AG09319 (cell line): ENCODE data around the gene SOWAHA.
"Not testable (repeated sequence)": the region's sequence is repeated elsewhere in the genome, so short reads cannot be mapped to it uniquely, and the experiment has no call there.

Source experiments
- DNase-seq: peaks from one replicate; pipeline ENCODE4 v3.0.0-alpha.2; 2010; ENCODE audit warnings: low read depth; ENCODE audit errors: extremely low read depth
- CTCF ChIP-seq: IDR thresholded peaks from 2 replicates; pipeline ENCODE4 v1.5.1; 2011; ENCODE audit warnings: low read depth, mild to moderate bottlenecking, inconsistent platforms, low read length, moderate library complexity

The SOWAHA gene

GRCh38 chr5:132800545-132800944, 12.6 kb upstream of the SOWAHA start:
- no peak for TF ChIP-seq CTCF
- no peak for DNase-seq

- DNase-seq = no peak
Observed at GRCh38 chr5:132802044-132802684, 10.9 kb upstream of the SOWAHA start.

GRCh38 chr5:132802685-132803066, 10.4 kb upstream of the SOWAHA start:
- DNase-seq = not testable (repeated sequence)

More at GRCh38 chr5:132802044-132802684, 10.9 kb upstream of the SOWAHA start:
- TF ChIP-seq CTCF = peak; percentile 9

- not testable (repeated sequence) for DNase-seq
Observed at GRCh38 chr5:132804219-132804618, 8.9 kb upstream of the SOWAHA start.

- not testable (repeated sequence) for DNase-seq
Observed at GRCh38 chr5:132805872-132806271, 7.2 kb upstream of the SOWAHA start.

GRCh38 chr5:132806804-132807162, 6.3 kb upstream of the SOWAHA start:
- DNase-seq = not testable (repeated sequence)

- no peak for DNase-seq
- TF ChIP-seq CTCF = no peak
Observed at GRCh38 chr5:132807163-132807838, 5.8 kb upstream of the SOWAHA start.

GRCh38 chr5:132808448-132808847, 4.7 kb upstream of the SOWAHA start:
- DNase-seq = no peak
- TF ChIP-seq CTCF = no peak

- no peak for TF ChIP-seq CTCF
- no peak for DNase-seq
Observed at GRCh38 chr5:132808866-132809265, 4.2 kb upstream of the SOWAHA start.
